DMS153 (cell line): ENCODE measurements around the gene CWC15.
"Not testable (repeated sequence)": the region's sequence is repeated elsewhere in the genome, so short reads cannot be mapped to it uniquely, and the experiment has no call there.

Source experiments
- DNase-seq: peaks from one replicate; lab custom pipeline; 2025; lab: John Stamatoyannopoulos, UW

The CWC15 gene

DNA sequence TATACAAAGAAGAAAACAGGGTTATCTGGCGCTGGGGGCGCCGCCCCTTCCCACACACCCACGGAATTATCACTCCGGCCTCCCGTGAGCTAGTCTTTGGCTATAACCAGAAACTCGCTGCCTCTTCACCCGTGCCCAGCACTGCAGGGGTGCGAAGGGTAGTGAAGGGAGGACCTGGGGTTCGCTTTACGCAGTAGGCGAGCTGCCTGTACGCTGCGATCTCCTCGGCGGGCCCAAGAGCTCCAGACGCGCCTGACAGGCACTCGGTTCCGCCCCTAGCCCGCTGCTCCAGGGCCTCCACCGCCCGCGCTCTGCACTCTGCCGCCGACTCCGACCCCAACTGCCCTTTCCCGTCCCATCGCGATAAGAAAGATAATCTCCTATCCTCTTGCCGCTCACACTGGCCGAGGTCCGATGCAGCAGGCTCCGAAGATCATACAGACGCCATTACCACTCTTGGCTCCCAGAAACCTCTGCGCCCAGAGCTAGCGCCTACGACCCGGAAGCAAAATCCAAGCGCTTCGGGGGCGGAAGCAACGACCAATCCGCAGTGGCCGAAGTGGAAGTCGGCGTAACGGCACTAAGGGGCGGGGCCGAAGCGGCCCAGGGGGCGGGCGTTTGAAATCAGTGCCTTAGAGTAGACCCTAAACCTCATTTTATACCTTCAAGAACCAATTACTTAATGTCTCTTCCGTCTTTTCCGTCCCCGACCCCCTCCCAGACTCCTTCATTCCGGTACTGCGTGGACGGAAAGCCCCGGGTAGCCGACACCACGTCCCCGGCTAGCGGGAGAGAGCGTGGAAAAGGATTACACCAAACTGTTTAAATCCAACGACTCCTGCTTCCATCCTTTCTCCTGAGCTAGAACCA lies at the start of gene CWC15, which contains the start of gene KDM4D:
Gene CWC15 (minus strand): TSS at position 458 of the 870 bp plus-strand sequence. CDS start 1,371 bp downstream, outside the sequence.
Gene KDM4D (plus strand): TSS at position 611 of the 870 bp plus-strand sequence. CDS start 23,664 bp downstream, outside the sequence.
- DNase-seq, result peak; percentile 83

GRCh38 chr11:95021468-95021867 lies 48.1 kb upstream of the CWC15 start:
- DNase-seq, result not testable (repeated sequence)

- no peak for DNase-seq
These were observed 42.8 kb upstream of the CWC15 start for GRCh38 chr11:95016139-95016538.

DNA sequence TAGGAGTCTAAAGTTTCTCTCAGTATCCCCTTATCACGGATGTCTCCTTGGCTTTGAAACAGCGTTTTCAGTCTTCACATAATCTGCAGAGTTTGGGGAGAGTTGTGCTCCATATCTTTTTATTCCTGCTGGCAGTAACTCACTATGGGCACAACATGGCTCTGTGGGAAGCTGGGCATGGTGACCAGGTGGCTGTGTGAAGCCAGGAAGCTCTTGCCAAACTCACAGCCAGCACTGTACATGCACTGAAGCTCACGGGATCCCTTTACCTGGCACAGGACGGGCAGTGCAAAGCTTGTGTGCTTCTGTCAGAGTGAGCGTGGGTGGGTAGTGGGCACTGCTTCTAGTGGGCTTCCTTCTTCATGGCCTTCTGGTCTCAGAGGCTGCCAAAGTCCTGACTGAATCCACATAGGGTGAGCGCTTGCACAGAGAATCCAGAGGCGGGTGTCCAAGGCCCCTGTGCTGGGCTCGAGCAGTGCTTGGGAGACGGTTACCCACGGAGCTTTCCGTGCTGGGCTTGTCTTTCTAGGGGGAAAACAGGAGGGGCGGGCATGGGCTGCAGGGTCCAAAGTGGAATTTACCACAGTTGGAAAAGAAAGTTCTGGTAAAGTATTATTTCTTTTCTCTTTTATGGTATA lies 40.9 kb upstream of the CWC15 start:
- no peak for DNase-seq

- DNase-seq, result no peak
These were observed 38.0 kb upstream of the CWC15 start for GRCh38 chr11:95011376-95011775.

GRCh38 chr11:95005642-95006041 lies 32.3 kb upstream of the CWC15 start:
- DNase-seq, result no peak

DNA sequence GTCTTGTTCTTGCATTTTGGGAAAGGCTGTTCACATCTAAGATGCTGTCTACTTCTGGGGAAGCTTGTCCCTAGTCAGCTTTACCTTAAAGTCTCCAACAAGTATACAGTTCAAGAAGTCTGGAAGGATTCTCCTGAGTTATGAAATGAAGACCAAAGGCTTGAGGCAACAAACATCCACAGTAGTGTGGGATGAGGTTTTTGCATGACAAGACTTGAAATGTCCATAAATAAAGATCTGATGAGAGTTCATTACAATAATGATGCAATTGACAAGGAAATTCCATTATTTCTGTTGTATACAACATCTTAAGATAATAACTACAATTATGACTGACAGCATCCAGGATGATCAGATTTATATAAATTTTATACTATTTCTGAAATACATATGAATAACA lies 30.4 kb upstream of the CWC15 start:
- DNase-seq, result no peak

DNA sequence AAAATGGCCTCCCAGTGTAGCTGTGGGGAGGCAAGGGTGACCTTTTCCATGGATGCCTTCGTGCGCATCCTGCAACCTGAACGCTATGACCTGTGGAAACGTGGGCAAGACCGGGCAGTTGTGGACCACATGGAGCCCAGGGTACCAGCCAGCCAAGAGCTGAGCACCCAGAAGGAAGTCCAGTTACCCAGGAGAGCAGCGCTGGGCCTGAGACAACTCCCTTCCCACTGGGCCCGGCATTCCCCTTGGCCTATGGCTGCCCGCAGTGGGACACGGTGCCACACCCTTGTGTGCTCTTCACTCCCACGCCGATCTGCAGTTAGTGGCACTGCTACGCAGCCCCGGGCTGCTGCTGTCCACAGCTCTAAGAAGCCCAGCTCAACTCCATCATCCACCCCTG lies 24.9 kb upstream of the CWC15 start:
- DNase-seq, result no peak

DNA sequence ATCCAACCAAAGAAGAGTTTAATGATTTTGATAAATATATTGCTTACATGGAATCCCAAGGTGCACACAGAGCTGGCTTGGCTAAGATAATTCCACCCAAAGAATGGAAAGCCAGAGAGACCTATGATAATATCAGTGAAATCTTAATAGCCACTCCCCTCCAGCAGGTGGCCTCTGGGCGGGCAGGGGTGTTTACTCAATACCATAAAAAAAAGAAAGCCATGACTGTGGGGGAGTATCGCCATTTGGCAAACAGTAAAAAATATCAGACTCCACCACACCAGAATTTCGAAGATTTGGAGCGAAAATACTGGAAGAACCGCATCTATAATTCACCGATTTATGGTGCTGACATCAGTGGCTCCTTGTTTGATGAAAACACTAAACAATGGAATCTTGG lies 24.1 kb upstream of the CWC15 start:
- DNase-seq, result no peak

DNA sequence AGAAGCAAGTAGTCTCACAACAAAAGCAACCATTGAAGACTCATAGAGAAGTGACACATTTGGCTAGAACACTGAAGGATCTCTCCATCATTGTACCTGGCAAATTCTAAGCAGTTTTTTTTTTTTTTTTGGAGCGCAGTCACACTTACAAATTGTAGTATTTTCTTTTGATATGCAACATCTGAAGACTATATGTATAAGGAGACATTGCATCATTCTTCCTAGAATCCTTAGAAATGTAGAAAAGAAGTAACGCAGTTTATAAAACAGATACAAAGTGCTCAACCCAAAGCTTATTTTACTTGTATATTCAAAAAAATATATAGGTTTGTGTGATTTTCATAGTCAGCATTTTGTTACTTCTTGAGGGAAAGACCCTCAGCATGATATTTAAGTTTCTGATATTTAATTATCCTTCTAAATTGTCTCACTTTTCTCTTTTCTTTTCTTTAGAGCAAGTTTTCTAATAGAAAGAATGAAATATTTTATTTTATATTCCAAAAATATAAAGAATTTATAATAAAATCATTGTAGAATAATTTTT lies 20.1 kb upstream of the CWC15 start:
- DNase-seq, result no peak

DNA sequence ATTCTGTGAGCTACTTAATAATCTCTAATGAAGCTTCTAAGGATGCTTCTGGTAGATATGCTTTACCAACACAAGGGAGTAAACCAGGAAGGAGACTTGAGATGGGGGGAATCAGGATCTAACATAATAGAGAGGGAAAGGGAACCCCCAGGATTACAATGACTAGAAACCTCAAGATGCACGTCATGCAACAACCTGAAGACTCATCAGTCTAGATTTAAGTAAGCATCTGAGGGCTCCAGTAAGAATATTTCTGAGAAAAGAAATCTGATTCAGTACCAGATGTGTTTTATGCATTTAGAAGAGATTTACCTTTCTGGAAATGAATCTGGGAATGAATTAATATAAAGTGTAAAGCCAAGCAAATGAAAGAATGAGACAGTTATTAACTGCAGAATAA lies 15.4 kb upstream of the CWC15 start:
- DNase-seq, result no peak

DNA sequence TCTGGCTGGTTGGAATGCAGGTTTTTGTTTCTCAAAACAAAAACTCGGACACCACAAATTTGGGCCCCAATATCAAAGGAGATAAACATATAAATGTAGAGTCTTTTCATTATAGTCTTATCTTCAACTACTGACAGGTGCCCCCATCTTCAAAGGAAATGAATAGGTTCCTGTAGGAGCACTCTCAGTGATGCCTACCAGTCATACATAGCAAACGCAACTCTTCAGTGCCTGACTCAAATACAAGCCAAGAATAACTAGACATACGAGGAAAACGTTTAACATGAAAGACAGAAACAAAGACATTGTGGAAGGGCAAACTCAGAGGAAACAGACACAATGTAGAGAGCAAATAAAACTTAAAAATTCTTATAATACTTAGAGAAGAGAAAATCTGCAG lies 14.0 kb upstream of the CWC15 start:
- DNase-seq, result no peak

- DNase-seq, result no peak
These were observed 2.2 kb upstream of the CWC15 start for GRCh38 chr11:94975599-94975998.

DNA sequence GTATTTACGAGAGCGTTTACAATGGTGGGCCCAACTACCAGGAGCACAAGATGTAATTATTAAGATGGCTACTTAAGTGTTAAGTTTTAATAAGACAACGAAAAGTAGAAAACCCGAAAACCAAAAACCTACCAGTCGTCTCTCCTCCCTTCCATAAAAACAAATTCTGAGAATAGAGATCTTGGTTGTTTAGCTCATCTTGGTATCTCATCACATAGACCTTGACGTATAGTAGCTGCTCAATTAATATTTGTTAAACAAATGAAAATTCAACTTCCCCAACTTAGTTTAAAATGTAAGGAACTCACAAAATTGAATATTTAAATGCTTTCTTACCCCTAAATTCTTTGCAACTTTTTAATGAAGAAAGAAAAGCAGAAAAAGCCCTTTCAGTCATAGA lies 822 bp upstream of the CWC15 start:
- no peak for DNase-seq

DNA sequence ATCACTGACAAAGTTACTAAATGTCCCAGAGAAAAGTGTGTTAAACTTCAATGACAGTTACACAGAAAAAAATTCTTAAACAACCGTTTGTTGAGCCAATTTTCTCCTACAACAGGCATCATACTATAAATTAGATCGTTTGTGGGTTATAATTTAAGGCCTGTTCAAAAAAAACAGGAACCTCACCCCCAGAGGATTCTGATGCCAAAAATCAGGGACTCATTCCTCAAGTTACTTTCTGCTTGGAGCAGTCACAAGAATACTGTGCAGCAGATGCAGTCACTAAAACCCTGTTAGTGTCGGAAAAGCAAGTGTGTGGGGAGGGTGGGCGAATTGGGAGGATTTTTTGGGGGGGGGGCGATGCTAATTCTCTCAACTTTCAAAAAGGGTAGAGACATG lies 657 bp downstream of the CWC15 start:
- no peak for DNase-seq

- DNase-seq, result no peak
These were observed 4.9 kb downstream of the CWC15 start for GRCh38 chr11:94968334-94968958.

DNA sequence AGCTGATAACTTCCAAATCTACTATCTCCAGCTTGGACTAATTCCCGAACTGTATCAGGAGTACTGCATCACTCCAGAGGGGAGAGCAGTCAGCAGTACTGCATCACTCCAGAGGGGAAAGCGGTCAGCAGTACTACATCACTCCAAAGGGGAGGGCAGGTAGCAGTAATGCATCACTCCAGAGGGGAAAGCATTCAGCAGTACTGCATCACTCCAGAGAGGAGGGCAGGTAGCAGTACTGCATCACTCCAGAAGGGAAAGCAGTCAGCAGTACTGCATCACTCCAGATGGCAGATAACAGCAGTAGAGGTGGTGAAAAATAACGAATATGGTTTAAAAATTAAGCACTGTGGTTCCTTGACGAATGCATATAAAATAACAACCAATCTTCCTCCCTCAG lies 8.4 kb downstream of the CWC15 start:
- DNase-seq, result no peak

GRCh38 chr11:94961255-94961654 lies 12.1 kb downstream of the CWC15 start:
- DNase-seq, result no peak

- DNase-seq, result no peak
These were observed 12.9 kb downstream of the CWC15 start for GRCh38 chr11:94960488-94960887.

DNA sequence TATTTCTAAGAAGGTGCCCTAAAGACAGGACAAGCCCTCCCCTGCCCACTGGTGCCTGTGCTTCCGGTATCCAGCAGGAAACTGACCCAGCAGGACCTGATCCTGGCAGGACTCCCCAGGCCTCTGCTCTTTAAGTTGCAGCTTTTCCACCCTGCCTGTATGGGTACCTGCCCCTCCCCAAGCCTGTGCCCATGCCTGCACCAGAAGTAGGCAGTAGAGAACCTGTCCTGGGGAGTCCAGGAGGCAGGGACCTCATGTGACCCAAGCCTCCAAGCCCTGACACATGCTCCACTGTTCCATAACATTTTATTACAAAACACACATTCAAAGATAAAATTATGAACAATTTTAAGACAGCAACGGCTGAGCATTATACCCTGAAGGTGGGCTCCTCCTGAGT lies 14.2 kb downstream of the CWC15 start:
- no peak for DNase-seq

GRCh38 chr11:94958121-94958696 lies 15.1 kb downstream of the CWC15 start:
- DNase-seq, result no peak

- no peak for DNase-seq
These were observed 16.4 kb downstream of the CWC15 start for GRCh38 chr11:94956963-94957362.
